Activated effector memory CD4-positive, alpha-beta T cell treated with anti-CD3 and anti-CD28 coated beads, Interleukin-2, amount 50 U/mL, for 16 hours (primary cell): ENCODE results near the gene EZH1.
"Not testable (repeated sequence)": the region's sequence is repeated elsewhere in the genome, so short reads cannot be mapped to it uniquely, and the experiment has no call there.

Experiments used
- DNase-seq: peaks from one replicate; pipeline ENCODE4 v3.0.0-alpha.2; 2020

EZH1 gene

GRCh38 chr17:42769964-42770363, 25.1 kb upstream of the EZH1 start:
- DNase-seq: not testable (repeated sequence)

DNA sequence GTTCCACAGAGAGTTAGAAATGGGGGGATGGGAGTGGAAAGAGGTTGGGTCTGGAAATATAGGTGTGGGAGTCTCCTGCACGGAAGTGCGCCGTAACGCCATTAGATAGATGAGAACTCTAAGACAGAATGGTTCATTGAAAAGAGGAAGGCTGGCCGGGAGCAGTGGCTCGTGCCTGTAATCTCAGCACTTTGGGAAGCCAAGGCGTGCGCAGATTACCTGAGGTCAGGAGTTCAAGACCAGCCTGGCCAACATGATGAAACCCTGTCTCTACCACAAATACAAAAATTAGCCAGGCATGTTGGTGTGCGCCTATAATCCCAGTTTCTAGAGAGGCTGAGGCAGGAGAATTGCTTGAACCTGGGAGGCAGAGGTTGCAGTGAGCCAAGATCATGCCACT, 23.2 kb upstream of the EZH1 start:
- DNase-seq: not testable (repeated sequence)

DNA sequence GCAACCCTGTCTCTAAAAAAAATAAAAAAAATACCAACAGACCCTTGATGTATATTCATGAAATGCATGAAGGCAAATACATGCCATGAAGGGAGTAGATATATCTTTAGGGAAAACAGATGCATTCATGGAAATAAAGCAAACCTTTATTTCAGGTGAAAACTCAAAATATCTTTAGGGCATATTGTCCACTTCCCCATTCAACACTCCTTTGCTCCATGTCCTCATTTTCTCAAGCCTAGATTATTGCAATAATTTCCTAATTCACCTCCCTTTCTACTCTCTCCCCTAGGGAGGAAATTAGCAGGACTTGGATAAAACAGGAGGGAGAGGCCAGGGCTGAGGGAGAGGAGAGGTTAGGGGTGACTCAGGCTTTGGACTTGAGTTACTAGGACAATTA, 22.7 kb upstream of the EZH1 start:
- DNase-seq: no peak

DNA sequence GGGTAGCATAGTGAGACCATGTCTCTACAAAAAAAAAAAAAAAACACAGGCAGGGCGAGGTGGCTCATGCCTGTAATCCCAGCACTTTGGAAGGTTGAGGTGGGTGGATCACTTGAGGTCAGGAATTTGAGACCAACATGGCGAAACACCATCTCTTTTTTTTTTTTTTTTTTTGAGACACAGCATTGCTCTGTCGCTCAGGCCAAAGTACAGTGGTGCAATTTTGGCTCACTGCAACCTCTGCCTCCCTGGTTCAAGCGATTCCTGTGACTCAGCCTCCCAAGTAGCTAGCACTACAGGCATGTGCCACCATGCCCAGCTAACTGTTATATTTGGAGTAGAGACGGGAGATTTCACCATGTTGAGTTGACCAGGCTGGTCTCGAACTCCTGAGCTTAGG, 21.3 kb upstream of the EZH1 start:
- DNase-seq: no peak

- no peak for DNase-seq
Observed at GRCh38 chr17:42761638-42762037, 16.8 kb upstream of the EZH1 start.

GRCh38 chr17:42760652-42761581, 16.1 kb upstream of the EZH1 start, which contains the start of gene RAMP2:
RAMP2 (plus strand) TSS chr17:42761227; CDS start chr17:42761262, 35 bp downstream.
- DNase-seq: no peak

- DNase-seq: no peak
Observed at GRCh38 chr17:42759982-42760651, 15.3 kb upstream of the EZH1 start.

DNA sequence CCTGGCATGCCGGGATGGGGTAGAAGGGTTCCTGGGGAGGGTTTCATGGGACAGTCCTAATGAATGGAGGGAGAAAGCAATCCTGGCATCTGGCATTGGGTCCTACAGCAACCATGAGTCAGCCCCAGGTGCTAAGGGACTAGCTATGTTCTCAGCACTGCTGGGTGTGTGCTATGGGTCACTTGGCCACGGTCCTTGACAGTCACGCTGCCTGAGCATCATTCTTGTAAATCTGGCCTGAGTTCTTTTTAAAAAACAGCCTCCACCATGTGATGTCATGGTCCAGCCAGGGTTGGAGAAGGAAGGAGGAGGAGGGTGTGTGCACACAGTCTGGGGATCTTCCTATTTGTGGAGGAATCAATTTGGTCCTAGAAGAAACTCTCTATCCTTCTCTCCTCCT, 9.9 kb upstream of the EZH1 start:
- no peak for DNase-seq

- DNase-seq: no peak
Observed at GRCh38 chr17:42751628-42752027, 6.8 kb upstream of the EZH1 start.

- no peak for DNase-seq
Observed at GRCh38 chr17:42750739-42751344, 6.0 kb upstream of the EZH1 start.

- DNase-seq: no peak
Observed at GRCh38 chr17:42748908-42749798, 4.3 kb upstream of the EZH1 start.

DNA sequence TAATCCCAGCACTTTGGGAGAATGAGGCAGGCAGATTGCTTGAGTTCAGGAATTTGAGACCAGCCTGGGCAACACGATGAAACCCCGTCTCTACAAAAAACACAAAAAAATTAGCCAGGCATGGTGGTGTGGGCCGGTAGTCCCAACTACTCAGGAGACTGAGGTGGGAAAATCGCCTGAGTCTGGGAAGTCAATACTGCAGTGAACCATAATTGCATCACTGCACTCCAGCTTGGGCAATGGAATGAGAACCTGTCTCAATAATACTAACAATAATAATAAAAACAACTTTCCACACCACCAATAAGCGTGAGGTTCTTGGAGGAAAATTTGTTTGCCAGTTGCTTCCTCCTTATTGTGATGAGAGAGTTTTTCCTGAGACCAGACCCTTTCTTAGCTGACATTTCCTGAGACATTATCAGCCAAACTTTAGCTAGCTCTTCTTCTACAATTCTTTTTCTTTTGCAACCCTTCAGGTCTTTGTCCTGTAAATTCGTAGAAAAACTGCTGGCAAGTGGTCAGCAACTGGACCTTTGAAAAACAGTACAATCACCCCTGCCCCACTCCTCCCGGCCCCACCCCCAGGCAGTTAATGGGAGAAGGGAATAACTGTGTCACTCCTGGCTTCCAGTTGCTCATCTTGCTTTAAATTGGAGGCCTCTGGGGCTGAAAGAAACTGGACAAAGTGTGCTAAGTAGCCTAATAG, 3.5 kb upstream of the EZH1 start:
- DNase-seq: no peak

DNA sequence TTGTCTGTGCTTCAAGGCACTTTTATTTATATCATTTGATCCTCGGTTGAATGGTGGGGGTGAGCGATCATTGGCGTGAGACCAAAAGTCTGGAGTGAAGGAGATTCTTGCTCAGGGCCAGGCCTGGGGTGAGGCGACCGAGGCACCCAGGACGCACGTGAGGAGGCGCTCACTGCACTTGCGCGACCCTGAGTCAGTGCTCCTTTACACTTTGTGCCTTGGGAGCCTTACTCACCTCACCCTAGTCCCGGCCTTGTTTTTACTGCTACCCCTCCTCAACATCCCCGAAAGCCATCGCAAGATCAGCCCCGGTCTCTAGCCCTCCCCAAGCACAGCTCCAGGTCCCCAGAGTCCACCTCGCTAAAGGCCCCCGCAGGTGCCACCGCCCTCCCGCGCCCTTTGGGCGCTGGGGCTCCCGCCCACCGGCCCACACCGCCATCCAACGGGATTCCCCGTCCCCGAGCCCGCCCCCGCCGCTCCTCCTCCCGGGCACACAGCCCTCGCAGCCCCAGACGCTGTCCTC, 496 bp downstream of the EZH1 start:
- DNase-seq: peak; percentile 90

GRCh38 chr17:42743595-42744282, 1.1 kb downstream of the EZH1 start:
- peak; percentile 27 for DNase-seq

GRCh38 chr17:42742916-42743315, 1.9 kb downstream of the EZH1 start:
- not testable (repeated sequence) for DNase-seq

- DNase-seq: no peak
Observed at GRCh38 chr17:42740699-42741098, 4.1 kb downstream of the EZH1 start.

GRCh38 chr17:42725143-42725542, 19.7 kb downstream of the EZH1 start:
- DNase-seq: no peak

GRCh38 chr17:42723636-42724035, 21.2 kb downstream of the EZH1 start:
- no peak for DNase-seq

DNA sequence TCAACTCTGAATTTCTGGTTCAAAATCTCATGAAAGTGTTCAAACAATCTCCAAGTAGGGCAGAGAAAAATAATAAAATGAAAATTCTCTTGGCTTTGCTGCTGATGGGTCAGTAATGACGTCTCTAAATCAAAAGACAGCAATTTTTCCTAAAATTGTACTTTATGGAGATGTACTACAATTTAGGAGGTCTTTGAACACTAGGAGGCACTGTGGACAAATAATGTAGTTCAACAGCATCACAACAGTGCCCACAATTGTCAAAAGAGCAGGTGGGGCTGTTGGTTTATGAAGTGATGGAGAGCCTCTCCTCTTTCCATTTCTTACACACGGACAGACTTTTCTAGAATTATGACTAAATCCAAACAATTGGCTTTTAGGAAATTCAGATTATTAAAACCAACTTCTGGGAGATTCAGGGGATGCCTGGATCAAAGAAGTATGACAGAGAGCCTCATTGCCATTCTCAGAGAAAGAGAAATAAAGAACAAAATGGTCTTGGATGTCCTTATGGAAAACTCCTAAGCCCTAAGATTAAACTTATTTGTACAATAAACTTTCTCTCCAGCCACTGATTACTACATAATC, 23.8 kb downstream of the EZH1 start:
- DNase-seq: peak; percentile 66

DNA sequence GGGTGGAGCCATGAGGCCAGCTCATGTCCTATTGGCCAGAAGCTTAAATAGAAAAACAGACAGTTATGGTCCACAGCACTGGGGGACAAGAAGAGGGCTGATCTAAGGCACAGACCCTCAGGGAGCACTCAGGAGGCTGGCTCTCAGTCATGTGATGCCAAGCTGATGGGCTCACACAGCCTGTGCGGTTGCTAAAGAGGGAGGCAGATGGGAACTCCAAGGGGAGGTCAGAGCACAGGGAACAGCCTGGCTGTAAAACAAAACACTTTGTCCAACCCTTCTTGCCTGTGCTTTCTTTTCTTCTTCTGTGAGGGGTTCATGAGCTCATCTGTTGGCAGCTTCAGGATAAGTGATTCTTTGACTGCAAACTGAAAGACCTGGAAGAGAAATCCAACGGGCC, 35.3 kb downstream of the EZH1 start:
- DNase-seq: no peak

GRCh38 chr17:42708588-42708987, 36.3 kb downstream of the EZH1 start:
- no peak for DNase-seq
